Esophagus squamous epithelium (tissue), 5 donors: ENCODE results near the gene CARHSP1. TPM values are rescaled to one million over a fixed set of nuclear protein-coding genes. Genes with fewer than 3 reads are reported as not detected.

Source experiments
- DNase-seq: peaks from one replicate; lab custom pipeline; 2025; lab: John Stamatoyannopoulos, UW
- H3K27ac ChIP-seq, 4 donors: fragments of 200-600 bp; sonication (generic); one replicate each; pipeline ENCODE4 v1.5.1; 2016 to 2019; ENCODE audit warnings: mild to moderate bottlenecking in 1 of 4
- H3K27me3 ChIP-seq, 4 donors: fragments of 200-600 bp; sonication (generic); 1 replicate in 3 of 4; 2 replicates in 1 of 4; pipeline versions ENCODE4 v1.5.1 to v1.6.0; 2017 to 2021; ENCODE audit warnings: antibody characterized with exemption in 1 of 4
- H3K36me3 ChIP-seq, 3 donors: fragments of 200-600 bp; sonication (generic); one replicate each; pipeline ENCODE4 v1.5.1; 2016 to 2019
- H3K4me1 ChIP-seq, 3 donors: fragments of 200-600 bp; sonication (generic); one replicate each; pipeline ENCODE4 v1.5.1; 2017 to 2019
- H3K4me3 ChIP-seq, 4 donors: fragments of 200-600 bp; sonication (generic); 1 replicate in 3 of 4; 2 replicates in 1 of 4; pipeline ENCODE4 v1.5.1; 2016 to 2019; ENCODE audit warnings: mild to moderate bottlenecking in 2 of 4, moderate library complexity in 1 of 4
- H3K9me3 ChIP-seq, 3 donors: fragments of 200-600 bp; sonication (generic); one replicate each; pipeline ENCODE4 v1.5.1; 2016 to 2019
- CTCF ChIP-seq, 6 experiments: fragments of 450-650 bp in 4 of 6; fragments of 200-600 bp in 2 of 6; sonication (generic) in 2 of 6; IDR thresholded peaks; one replicate each; pipeline ENCODE4 v1.5.1; 2016 to 2019; ENCODE audit warnings: antibody characterized with exemption in 6 of 6, mild to moderate bottlenecking in 4 of 6, moderate library complexity in 4 of 6
- POLR2A ChIP-seq, 4 donors: fragments of 450-650 bp; IDR thresholded peaks; one replicate each; pipeline ENCODE4 v1.6.1; 2017; ENCODE audit warnings: antibody characterized with exemption in 4 of 4, mild to moderate bottlenecking in 4 of 4, moderate library complexity in 3 of 4
- WGBS, 2 donors: methylation state at CpG; one replicate each; pipeline ENCODE4 v1.1.5; 2018; 5-methylcytosine and 5-hydroxymethylcytosine counted together
- intact Hi-C: fragments of 100-400 bp; cut with DNase I; formaldehyde crosslinking; loops from one replicate; pipeline ENCODE4 v1.15.0; 2022
- total RNA-seq, 4 donors: library from RNA; depleted of rRNA; stranded (reverse); fragments of >200 nt; gene quantifications; one replicate each; pipeline ENCODE4 v1.1.0, GENCODE V29; 2016
- donor health status: DM: yes; HTN: yes; CAD: no.

The CARHSP1 gene
- total RNA-seq, 4 donors from 2014 or later, result 84.5 to 244 (median 159) TPM

GRCh38 chr16:8816967-8817655 is 51.7 kb downstream of the CARHSP1 start:
- no peak overlapping the region for H3K4me3 ChIP-seq
- TF ChIP-seq CTCF (IDR thresholded peaks at IDR 0.05), result no peak
- no peak for TF ChIP-seq POLR2A (IDR thresholded peaks at IDR 0.05)
- WGBS, 2 donors, result 75 to 78% methylated on average over 6 of the region's 6 CpGs
- H3K4me1 ChIP-seq, result peaks cover 0 to 3% (median under 1%) of the 10 kb centered on the region in 3 donors
- intact Hi-C loops, result no loop called here
- H3K36me3 ChIP-seq, result peaks cover 24 to 100% (median 43%) of the 10 kb centered on the region in 3 donors
- no peak for DNase-seq
- H3K9me3 ChIP-seq, result no peaks in the 10 kb centered on the region
- no peaks in the 10 kb centered on the region for H3K27me3 ChIP-seq
- H3K27ac ChIP-seq, result no peak overlapping the region

- DNase-seq, result no peak
- Histone ChIP-seq H3K4me1 (peaks cover 0 to 8% (median 3%) of the 10 kb centered on the region in 3 donors), H3K27ac (no peak overlapping the region), H3K36me3 (peaks cover 27 to 100% (median 51%) of the 10 kb centered on the region in 3 donors), H3K27me3 (no peaks in the 10 kb centered on the region), H3K9me3 (no peaks in the 10 kb centered on the region), H3K4me3 (no peak overlapping the region)
- no peak for TF ChIP-seq CTCF (IDR thresholded peaks at IDR 0.05)
- TF ChIP-seq POLR2A (IDR thresholded peaks at IDR 0.05), result no peak
- intact Hi-C loops, result no loop called here
- WGBS, 2 donors, result 79 to 93% methylated on average over 12 to 14 of the region's 14 CpGs
Measured at GRCh38 chr16:8814095-8814806, 54.6 kb downstream of the CARHSP1 start.

DNA sequence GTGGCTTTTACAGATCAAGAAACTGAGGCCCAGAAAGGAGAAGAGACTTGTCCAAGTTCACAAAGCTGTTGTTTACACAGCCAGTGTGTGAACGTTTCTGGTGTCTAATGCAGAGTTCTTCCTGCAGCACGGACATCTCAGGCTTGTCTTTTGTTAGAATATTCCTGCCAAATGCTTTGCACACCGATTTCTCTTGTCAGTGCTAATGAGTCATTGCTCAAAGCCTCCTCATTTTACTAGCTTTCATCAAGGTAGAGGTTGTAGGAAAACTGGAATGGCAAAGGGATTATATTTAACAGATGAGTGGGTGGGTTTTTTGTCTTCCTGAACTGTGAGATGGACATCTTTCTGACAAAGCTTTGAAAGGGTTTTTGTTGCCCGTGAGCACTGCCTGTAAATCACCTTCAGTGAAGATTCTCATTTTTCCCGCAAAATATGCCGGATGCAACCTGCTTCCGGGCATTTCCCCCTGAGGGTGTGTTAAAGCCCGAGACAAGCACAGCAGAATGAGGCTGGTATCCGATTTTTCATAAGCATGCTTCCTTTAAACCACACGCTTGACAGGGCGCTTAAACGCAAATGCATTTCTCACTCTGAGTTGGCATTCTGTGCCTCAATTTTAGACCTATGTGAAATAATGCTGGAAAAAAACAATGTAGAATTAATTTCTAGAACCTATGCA is 56.5 kb downstream of the CARHSP1 start:
- intact Hi-C loops, result no loop called here
- 52 to 59% methylated on average over 11 to 12 of the region's 12 CpGs for WGBS, 2 donors
- Histone ChIP-seq H3K9me3 (no peaks in the 10 kb centered on the region), H3K4me1 (peaks cover 0 to 8% (median 3%) of the 10 kb centered on the region in 3 donors), H3K4me3 (no peak overlapping the region), H3K27me3 (no peaks in the 10 kb centered on the region), H3K36me3 (peaks cover 34 to 100% (median 71%) of the 10 kb centered on the region in 3 donors), H3K27ac (peak overlapping the region in 1 of 4 donors; percentile 40)
- DNase-seq, result no peak
- TF ChIP-seq CTCF (IDR thresholded peaks at IDR 0.05) (no peak), POLR2A (IDR thresholded peaks at IDR 0.05) (no peak)

- WGBS, 2 donors, result 84 to 87% methylated on average over 11 of the region's 11 CpGs
- Histone ChIP-seq H3K27ac (no peak overlapping the region), H3K9me3 (no peaks in the 10 kb centered on the region), H3K4me3 (no peak overlapping the region), H3K4me1 (peaks cover 0 to 8% (median 3%) of the 10 kb centered on the region in 3 donors), H3K36me3 (peaks cover 31 to 100% (median 68%) of the 10 kb centered on the region in 3 donors), H3K27me3 (no peaks in the 10 kb centered on the region)
- intact Hi-C loops, result no loop called here
- no peak for TF ChIP-seq CTCF (IDR thresholded peaks at IDR 0.05)
- TF ChIP-seq POLR2A (IDR thresholded peaks at IDR 0.05), result no peak
- no peak for DNase-seq
Measured at GRCh38 chr16:8808613-8809353, 60.0 kb downstream of the CARHSP1 start.
